K562 (cell line): Measurements from ENCODE around the gene ADTRP. TPM values are rescaled to one million over a fixed set of nuclear protein-coding genes. Genes with fewer than 3 reads are reported as not detected.

ENCODE experiments used
- BCLAF1 ChIP-seq, 2 experiments: fragments of 450-650 bp in 1 of 2; IDR thresholded peaks; 2 replicates each; pipeline ENCODE4 v1.6.1; 2011 to 2017; ENCODE audit warnings: low read depth in 2 of 2, antibody characterized with exemption in 1 of 2, borderline replicate concordance in 1 of 2, low read length in 1 of 2, mild to moderate bottlenecking in 1 of 2, mixed read lengths in 1 of 2; ENCODE audit not compliant: control insufficient read depth in 1 of 2
- CHD2 ChIP-seq: IDR thresholded peaks from 2 replicates; pipeline ENCODE4 v1.6.1; 2011; ENCODE audit warnings: low read depth, low read length
- GMEB1 ChIP-seq: fragments of 250-450 bp; sonication (Bioruptor Pico); IDR thresholded peaks from 2 replicates; pipeline ENCODE4 v1.4.0; 2020; ENCODE audit warnings: mild to moderate bottlenecking
- MXI1 ChIP-seq: IDR thresholded peaks from 2 replicates; pipeline ENCODE4 v1.6.1; 2011; ENCODE audit warnings: low read depth, mild to moderate bottlenecking, improper control_type of control experiment, low read length
- ZBTB5 ChIP-seq: fragments of 450-650 bp; IDR thresholded peaks from 2 replicates; pipeline ENCODE4 v1.6.1; 2017; ENCODE audit warnings: antibody characterized with exemption
- polyA plus RNA-seq, 8 experiments: library from polyadenylated mRNA; depleted of rRNA in 4 of 8; stranded (reverse) in 5 of 8; unstranded in 3 of 8; fragments of >200 nt; fragmentation: Nextera tagmentation in 2 of 8; fragmentation: Illumina TruSeq in 1 of 8; extraction: Ambion mirVana in 2 of 8; extraction: Trizol in 1 of 8; gene quantifications; 2 replicates each; pipeline versions ENCODE4 v1.2.1 to v1.2.3, GENCODE V29; 2011 to 2014; ENCODE audit warnings: inconsistent platforms in 1 of 8, missing spikeins in 1 of 8
- total RNA-seq, 7 experiments: library from RNA; depleted of rRNA in 6 of 7; stranded (reverse); fragments of >200 nt in 6 of 7; fragmentation: Illumina TruSeq in 2 of 7; extraction: Trizol in 2 of 7; gene quantifications; 2 replicates each; pipeline versions ENCODE4 v1.2.1 to v1.2.3, GENCODE V29; 2011 to 2021; ENCODE audit warnings: low replicate concordance in 1 of 7

The ADTRP gene
- total and polyA plus RNA-seq, 9 of the 15 experiments (the other 6 are each of a cell fraction or from before 2014, with no cell fraction given): 7.4 to 24.0 (median 13.6) TPM

GRCh38 chr6:11764250-11764604 is 14.4 kb downstream of the ADTRP start (continued):
- TF ChIP-seq GMEB1 (CRISPR knock-in tag): no peak
- TF ChIP-seq BCLAF1 (IDR thresholded peaks at IDR 0.05; ENCODE audit: borderline replicate concordance in 1 of 2, control insufficient read depth in 1 of 2, low read depth in 2 of 2, low read length in 1 of 2): no peak
- TF ChIP-seq MXI1: no peak
- no peak for TF ChIP-seq ZBTB5
- TF ChIP-seq CHD2: no peak
